ENCODE measurements around the gene ANOS1.

DNA sequence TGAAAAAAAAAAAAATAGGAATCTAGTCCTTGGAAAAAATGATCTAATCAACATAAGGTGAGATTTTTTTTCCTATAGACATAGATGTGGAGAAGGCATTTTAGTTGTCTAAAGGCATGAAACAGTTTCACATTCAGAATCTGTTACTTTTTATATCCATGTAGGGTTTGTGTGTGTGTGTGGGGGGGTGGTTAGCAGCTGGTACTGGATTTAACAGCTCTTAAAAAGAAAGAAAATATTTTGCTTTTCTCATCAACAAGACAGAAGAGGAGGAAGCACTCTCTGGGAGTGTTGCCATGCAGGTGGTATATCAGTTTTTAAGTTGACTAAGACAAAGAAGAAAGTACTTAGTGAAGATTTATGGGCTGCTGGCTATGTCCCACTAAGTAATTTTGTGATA, 145.0 kb downstream of the ANOS1 start:
- no peak for TF ChIP-seq POLR2AphosphoS5 (IDR thresholded peaks at IDR 0.05; ENCODE audit: low read depth, low read length)
- TF ChIP-seq, protein P1, sequence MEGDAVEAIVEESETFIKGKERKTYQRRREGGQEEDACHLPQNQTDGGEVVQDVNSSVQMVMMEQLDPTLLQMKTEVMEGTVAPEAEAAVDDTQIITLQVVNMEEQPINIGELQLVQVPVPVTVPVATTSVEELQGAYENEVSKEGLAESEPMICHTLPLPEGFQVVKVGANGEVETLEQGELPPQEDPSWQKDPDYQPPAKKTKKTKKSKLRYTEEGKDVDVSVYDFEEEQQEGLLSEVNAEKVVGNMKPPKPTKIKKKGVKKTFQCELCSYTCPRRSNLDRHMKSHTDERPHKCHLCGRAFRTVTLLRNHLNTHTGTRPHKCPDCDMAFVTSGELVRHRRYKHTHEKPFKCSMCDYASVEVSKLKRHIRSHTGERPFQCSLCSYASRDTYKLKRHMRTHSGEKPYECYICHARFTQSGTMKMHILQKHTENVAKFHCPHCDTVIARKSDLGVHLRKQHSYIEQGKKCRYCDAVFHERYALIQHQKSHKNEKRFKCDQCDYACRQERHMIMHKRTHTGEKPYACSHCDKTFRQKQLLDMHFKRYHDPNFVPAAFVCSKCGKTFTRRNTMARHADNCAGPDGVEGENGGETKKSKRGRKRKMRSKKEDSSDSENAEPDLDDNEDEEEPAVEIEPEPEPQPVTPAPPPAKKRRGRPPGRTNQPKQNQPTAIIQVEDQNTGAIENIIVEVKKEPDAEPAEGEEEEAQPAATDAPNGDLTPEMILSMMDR (IDR thresholded peaks at IDR 0.05) = no peak

Measured in Panc1 (cell line).